ENCODE data around the gene LHX6.
A peak's percentile ranks its signal among the peaks of the same experiment; 100 is the strongest.

Gene LHX6

GRCh38 chr9:122190597-122191381 is 38.0 kb downstream of the LHX6 start:
- DNase-seq: no peak

GRCh38 chr9:122188369-122188768 is 40.4 kb downstream of the LHX6 start:
- DNase-seq: no peak

- no peak for DNase-seq
Observed at GRCh38 chr9:122186777-122187470, 41.8 kb downstream of the LHX6 start.

GRCh38 chr9:122186301-122186700 is 42.5 kb downstream of the LHX6 start:
- DNase-seq: no peak

- DNase-seq: no peak
Observed at GRCh38 chr9:122184551-122184950, 44.2 kb downstream of the LHX6 start.

- DNase-seq: no peak
Observed at GRCh38 chr9:122183501-122183900, 45.3 kb downstream of the LHX6 start.

- DNase-seq: no peak
Observed at GRCh38 chr9:122180633-122181032, 48.1 kb downstream of the LHX6 start.

- no peak for DNase-seq
Observed at GRCh38 chr9:122179690-122180074, 49.1 kb downstream of the LHX6 start.

- no peak for DNase-seq
Observed at GRCh38 chr9:122179054-122179689, 49.6 kb downstream of the LHX6 start.

GRCh38 chr9:122176916-122177315 is 51.8 kb downstream of the LHX6 start:
- no peak for DNase-seq

GRCh38 chr9:122173670-122174069 is 55.1 kb downstream of the LHX6 start:
- no peak for DNase-seq

- no peak for DNase-seq
Observed at GRCh38 chr9:122172131-122172530, 56.6 kb downstream of the LHX6 start.

GRCh38 chr9:122168356-122168755 is 60.4 kb downstream of the LHX6 start:
- no peak for DNase-seq

- DNase-seq: no peak
Observed at GRCh38 chr9:122164286-122164685, 64.5 kb downstream of the LHX6 start.

GRCh38 chr9:122162415-122162814 is 66.3 kb downstream of the LHX6 start:
- DNase-seq: no peak

GRCh38 chr9:122159925-122160246 is 68.9 kb downstream of the LHX6 start:
- no peak for DNase-seq

- peak; percentile 95 for DNase-seq
Observed at GRCh38 chr9:122159026-122159924, 69.5 kb downstream of the LHX6 start, which contains the start of the genes MORN5 and NDUFA8. Gene MORN5, plus strand, starts transcription at chr9:122159908. Its CDS starts 65 bp downstream, at chr9:122159973. Gene NDUFA8, minus strand, starts transcription at chr9:122159779. Its CDS starts 102 bp downstream, at chr9:122159677.

- DNase-seq: peak; percentile 3 to 10
Observed at GRCh38 chr9:122158202-122158601, 70.6 kb downstream of the LHX6 start.

GRCh38 chr9:122155796-122156195 is 73.0 kb downstream of the LHX6 start:
- no peak for DNase-seq
